GM12801 (cell line): ENCODE data around the gene NALCN.

ENCODE experiments used
- CTCF ChIP-seq: IDR thresholded peaks from one replicate; pipeline ENCODE4 v1.5.1; 2011; ENCODE audit warnings: control low read depth; ENCODE audit not compliant: insufficient read length; ENCODE audit errors: extremely low read depth

The NALCN gene

GRCh38 chr13:101248739-101249514 lies 167.4 kb downstream of the NALCN start:
- no peak for TF ChIP-seq CTCF

- TF ChIP-seq CTCF: no peak
These were observed 173.6 kb downstream of the NALCN start for GRCh38 chr13:101242720-101243119.

GRCh38 chr13:101238555-101238954 lies 177.8 kb downstream of the NALCN start:
- no peak for TF ChIP-seq CTCF

GRCh38 chr13:101231751-101232428 lies 184.4 kb downstream of the NALCN start:
- TF ChIP-seq CTCF: no peak

- no peak for TF ChIP-seq CTCF
These were observed 185.9 kb downstream of the NALCN start for GRCh38 chr13:101230271-101230890.

- no peak for TF ChIP-seq CTCF
These were observed 196.6 kb downstream of the NALCN start for GRCh38 chr13:101219609-101220265.

GRCh38 chr13:101218484-101218883 lies 197.8 kb downstream of the NALCN start:
- TF ChIP-seq CTCF: no peak
